Neural progenitor cell (in vitro differentiated cells): ENCODE data around the gene FKBP9.
"Not testable (repeated sequence)": the region's sequence is repeated elsewhere in the genome, so short reads cannot be mapped to it uniquely, and the experiment has no call there.

ENCODE experiments used
- EZH2 ChIP-seq: fragments of 200-600 bp; sonication (generic); IDR thresholded peaks from 2 replicates; pipeline ENCODE4 v1.6.1; 2017; ENCODE audit warnings: antibody characterized with exemption, mild to moderate bottlenecking, moderate library complexity
- EZH2phosphoT487 ChIP-seq: fragments of 200-600 bp; sonication (generic); IDR thresholded peaks from 2 replicates; pipeline ENCODE4 v1.6.1; 2017; ENCODE audit warnings: antibody characterized with exemption
- TF ChIP-seq, protein P1 (sequence below): fragments of 200-600 bp; sonication (generic); IDR thresholded peaks from 2 replicates; pipeline ENCODE4 v1.5.1; 2017; ENCODE audit warnings: antibody characterized with exemption, mild to moderate bottlenecking

DNA sequence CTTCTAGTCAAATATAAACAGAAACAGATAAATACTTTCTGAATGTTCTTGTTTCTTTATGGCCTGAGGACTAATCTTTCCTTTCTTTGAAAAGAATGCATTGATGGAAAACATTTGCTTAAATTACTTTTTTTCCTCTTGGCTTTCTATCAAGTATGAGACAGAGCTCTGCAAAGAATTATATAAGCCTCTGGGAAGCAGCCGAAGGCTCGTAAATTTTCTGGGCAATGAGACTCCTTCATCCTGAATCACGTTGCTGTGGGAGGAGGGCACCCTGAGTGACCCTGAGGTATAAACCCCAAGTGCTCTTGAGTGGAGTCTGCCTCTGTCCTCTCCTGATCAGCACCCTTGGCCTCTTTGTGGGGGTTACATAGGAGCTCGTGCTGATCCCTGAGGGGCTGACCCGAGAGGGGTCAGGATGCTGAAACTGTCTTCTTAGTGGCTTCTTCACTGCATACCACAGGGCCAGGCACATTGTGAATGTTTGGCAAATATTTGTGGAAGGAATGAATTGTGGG is 33.9 kb downstream of the FKBP9 start:
- TF ChIP-seq, protein P1, sequence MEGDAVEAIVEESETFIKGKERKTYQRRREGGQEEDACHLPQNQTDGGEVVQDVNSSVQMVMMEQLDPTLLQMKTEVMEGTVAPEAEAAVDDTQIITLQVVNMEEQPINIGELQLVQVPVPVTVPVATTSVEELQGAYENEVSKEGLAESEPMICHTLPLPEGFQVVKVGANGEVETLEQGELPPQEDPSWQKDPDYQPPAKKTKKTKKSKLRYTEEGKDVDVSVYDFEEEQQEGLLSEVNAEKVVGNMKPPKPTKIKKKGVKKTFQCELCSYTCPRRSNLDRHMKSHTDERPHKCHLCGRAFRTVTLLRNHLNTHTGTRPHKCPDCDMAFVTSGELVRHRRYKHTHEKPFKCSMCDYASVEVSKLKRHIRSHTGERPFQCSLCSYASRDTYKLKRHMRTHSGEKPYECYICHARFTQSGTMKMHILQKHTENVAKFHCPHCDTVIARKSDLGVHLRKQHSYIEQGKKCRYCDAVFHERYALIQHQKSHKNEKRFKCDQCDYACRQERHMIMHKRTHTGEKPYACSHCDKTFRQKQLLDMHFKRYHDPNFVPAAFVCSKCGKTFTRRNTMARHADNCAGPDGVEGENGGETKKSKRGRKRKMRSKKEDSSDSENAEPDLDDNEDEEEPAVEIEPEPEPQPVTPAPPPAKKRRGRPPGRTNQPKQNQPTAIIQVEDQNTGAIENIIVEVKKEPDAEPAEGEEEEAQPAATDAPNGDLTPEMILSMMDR = not testable (repeated sequence)
- TF ChIP-seq EZH2, EZH2phosphoT487: not testable (repeated sequence)
